GM12891 (cell line): ENCODE measurements around the gene LOC101059915.

Source experiments
- PAX5 ChIP-seq: IDR thresholded peaks from 2 replicates; pipeline ENCODE4 v1.6.1; 2011; ENCODE audit warnings: low read length, moderate library complexity, mild to moderate bottlenecking; ENCODE audit not compliant: insufficient read depth, severe bottlenecking
- POLR2A ChIP-seq: IDR thresholded peaks from 2 replicates; pipeline ENCODE4 v1.6.1; 2011; ENCODE audit warnings: low read depth, low read length, control low read depth
- POLR2AphosphoS5 ChIP-seq: IDR thresholded peaks from 2 replicates; pipeline ENCODE4 v1.6.1; 2011; ENCODE audit warnings: low read depth, low read length, control low read depth
- POU2F2 ChIP-seq: IDR thresholded peaks from 2 replicates; pipeline ENCODE4 v1.6.1; 2011; ENCODE audit warnings: low read depth, mild to moderate bottlenecking, control low read depth, low read length, moderate library complexity
- SPI1 ChIP-seq: IDR thresholded peaks from 2 replicates; pipeline ENCODE4 v1.6.1; 2011; ENCODE audit warnings: low read depth, low read length, control low read depth
- TAF1 ChIP-seq: IDR thresholded peaks from 2 replicates; pipeline ENCODE4 v1.6.1; 2011; ENCODE audit warnings: low read depth, low read length, control low read depth

DNA sequence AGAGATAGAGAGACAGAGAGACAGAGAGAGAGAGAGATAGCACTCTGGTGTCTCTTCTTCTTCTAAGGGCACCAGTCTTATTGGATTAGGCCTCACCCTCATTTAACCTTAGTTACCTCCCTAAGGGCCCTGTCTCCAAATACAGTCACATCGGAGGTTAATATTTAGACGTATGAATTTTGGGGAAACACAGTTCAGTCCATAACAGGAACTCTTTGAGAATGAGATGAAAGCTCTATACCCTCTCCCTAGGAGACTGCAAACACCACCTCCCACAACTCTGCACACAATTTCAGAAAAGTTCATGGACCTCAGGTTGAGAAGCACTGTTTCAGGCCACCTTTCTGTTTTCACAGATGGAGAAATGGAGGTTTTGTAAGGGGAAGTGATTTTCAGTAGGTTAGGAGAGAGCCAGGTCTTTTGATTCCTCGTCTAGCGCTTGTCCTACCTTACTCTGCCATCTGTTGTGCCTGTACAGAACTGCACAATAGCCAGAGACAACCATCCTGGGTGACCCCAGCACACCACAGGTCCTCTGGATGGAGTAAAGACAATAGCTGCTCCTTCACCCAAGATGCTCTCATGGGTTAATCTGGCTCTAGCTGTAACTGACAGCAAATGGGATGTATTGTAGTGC is 16.9 kb upstream of the LOC101059915 start:
- TF ChIP-seq POLR2A (no peak), POLR2AphosphoS5 (no peak), POU2F2 (no peak), SPI1 (peak; percentile 65), TAF1 (no peak), PAX5 (no peak)
